Astrocyte of the spinal cord (primary cell): ENCODE measurements around the gene MMP28.

Experiments
- DNase-seq: peaks from one replicate; pipeline ENCODE4 v3.0.0; 2011; ENCODE audit warnings: low read depth, low spot score
- H3K4me3 ChIP-seq: 2 replicates; pipeline ENCODE4 v1.5.1; 2011; ENCODE audit warnings: low read depth, mild to moderate bottlenecking, low read length, moderate library complexity
- in situ Hi-C: cut with HindIII; loops from 2 replicates; pipeline ENCODE4 v1.10.0; 2017; ENCODE audit warnings: low sequenced_read_pairs
- TF ChIP-seq, protein P1 (sequence below): IDR thresholded peaks from 2 replicates; pipeline ENCODE4 v1.5.1; 2012; ENCODE audit warnings: low read depth, mild to moderate bottlenecking, low read length, inconsistent platforms

The MMP28 gene

DNA sequence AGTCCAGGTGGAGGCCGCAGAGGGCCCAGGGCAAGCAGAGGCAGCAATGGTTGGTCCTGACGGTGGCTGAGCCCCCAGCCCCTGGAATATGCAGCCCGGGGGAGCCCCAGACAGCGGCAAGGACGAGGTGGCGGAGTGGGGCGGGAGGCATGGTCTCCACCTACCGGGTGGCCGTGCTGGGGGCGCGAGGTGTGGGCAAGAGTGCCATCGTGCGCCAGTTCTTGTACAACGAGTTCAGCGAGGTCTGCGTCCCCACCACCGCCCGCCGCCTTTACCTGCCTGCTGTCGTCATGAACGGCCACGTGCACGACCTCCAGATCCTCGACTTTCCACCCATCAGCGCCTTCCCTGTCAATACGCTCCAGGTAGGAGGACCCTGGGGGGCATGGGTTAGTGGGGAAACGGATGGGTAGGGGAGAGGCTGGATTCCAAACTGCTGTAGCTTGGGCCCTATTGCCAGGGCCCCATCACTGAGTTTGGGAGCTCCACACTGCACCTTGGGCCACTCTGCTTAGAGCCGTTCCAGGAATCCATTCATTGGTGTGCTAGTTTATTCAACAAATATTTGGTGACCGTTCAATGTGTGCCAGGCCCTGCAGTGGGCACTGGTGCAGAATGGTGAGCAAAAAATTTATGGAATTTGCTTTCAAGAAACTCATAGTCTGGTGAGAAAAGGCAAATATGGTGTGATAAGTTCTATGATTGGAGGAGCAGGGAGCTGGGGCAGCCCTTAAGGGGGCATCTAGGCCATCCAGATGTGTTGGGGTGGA lies 60.2 kb downstream of the MMP28 start:
- no peak overlapping the region for H3K4me3 ChIP-seq
- TF ChIP-seq, protein P1, sequence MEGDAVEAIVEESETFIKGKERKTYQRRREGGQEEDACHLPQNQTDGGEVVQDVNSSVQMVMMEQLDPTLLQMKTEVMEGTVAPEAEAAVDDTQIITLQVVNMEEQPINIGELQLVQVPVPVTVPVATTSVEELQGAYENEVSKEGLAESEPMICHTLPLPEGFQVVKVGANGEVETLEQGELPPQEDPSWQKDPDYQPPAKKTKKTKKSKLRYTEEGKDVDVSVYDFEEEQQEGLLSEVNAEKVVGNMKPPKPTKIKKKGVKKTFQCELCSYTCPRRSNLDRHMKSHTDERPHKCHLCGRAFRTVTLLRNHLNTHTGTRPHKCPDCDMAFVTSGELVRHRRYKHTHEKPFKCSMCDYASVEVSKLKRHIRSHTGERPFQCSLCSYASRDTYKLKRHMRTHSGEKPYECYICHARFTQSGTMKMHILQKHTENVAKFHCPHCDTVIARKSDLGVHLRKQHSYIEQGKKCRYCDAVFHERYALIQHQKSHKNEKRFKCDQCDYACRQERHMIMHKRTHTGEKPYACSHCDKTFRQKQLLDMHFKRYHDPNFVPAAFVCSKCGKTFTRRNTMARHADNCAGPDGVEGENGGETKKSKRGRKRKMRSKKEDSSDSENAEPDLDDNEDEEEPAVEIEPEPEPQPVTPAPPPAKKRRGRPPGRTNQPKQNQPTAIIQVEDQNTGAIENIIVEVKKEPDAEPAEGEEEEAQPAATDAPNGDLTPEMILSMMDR, result no peak
- no peak for DNase-seq
- in situ Hi-C loops, result no loop called here

DNA sequence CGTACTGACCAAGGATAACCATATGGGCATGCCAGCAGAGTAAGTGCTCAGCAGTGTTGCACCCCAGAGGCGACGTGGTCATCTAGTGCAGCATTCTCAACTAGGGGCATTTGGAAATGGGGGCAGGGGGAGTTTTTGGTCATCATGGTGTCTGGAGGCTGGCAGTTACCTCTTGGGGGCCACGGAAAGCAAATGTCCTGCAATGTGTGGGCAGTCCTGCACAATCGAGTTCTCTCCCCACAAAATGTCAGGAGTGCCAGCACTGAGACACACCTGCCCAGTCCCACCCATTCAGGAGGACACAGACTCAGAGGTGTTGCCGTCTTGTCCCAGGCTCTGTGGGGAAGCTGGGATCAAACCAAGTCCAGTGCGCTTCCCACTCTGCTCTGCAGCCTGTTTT lies 61.0 kb downstream of the MMP28 start:
- in situ Hi-C loops, result no loop called here
- TF ChIP-seq, protein P1, result no peak
- H3K4me3 ChIP-seq, result no peak overlapping the region
- no peak for DNase-seq

DNA sequence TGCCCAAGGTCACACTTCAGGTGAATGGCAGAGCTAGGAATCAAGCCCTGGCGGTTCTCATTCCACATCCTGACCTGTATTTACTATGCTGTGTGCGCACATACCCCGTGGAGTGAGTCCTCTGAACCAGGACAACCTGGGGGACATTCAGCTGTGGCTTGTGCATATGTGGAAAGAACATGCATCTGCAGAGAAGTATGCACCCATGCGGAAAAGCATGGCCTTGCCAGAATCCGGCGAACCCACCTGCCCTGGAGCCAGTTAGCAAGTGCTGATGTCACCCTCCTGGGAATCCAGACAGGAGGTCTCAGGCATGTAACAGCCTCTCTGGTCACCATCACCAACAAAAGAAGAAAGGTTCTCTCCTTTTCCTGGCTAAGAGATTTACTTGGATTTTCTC lies 62.1 kb downstream of the MMP28 start:
- TF ChIP-seq, protein P1, result no peak

DNA sequence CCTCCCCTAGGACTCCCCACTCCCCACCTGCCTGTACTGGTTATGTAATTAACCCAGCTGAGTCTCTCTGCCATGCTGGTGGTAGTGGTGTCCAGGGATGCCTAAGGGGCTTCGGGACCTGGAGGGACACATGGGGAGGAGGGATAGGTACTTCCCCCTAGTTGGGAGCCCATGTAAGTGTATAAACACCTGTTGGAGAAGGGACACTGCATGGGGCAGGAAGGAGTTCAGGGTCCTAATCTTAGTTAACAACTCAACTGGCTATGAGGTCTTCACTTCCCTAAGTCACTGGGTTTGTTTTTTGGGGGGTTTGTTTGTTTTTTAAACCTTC lies 62.7 kb downstream of the MMP28 start:
- peak overlapping the region; percentile 52 for H3K4me3 ChIP-seq
- DNase-seq, result no peak
- TF ChIP-seq, protein P1, result no peak
- in situ Hi-C loops, result no loop called here

More for the DNA sequence above, 62.1 kb downstream of the MMP28 start:
- no peak for DNase-seq
- H3K4me3 ChIP-seq, result no peak overlapping the region
- in situ Hi-C loops, result no loop called here

DNA sequence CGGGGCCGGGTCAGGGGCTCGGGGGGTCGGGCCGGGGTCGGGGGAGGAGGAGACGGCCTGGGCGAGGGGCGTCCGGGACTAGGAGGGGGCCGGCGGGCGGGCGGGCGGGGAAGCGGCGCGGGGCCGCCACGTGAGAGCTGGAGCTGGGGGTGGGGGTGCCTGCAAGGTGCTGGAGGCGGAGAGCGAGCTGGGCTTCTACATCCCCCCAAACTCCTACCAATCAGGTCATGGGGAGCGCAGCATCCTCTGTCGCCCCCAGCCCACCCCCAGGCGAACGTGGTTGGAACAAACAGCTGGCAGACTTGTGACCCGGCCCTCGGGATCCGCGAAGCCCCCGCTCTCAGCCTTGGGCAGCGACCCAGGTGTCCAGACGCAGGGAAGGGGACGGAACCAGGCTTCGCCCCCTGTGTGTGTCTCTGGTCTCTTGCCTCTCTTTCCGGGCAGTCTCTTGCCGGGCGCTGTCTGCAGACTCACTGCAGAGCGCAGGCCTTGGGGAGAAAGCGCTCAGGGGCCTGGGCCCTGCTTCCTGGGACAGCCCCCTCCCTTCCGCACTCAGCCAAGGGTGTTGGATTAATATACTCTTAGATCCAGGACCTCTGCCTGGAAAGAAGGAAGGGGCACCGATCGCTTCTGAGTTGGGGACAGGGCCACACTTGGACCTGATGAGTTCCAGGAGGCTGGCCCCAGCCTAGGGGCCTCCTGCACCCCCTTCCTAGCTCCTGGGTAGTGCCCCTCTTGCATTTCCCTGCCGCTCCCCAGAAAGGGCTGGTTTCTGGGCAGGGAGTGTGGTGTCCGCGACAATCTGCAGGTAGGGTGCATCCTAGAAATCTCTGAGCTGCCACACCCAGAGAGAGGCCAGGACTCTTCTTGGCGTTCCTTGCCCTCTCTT lies 63.3 kb downstream of the MMP28 start:
- TF ChIP-seq, protein P1, result no peak
- in situ Hi-C loops, result no loop called here
- H3K4me3 ChIP-seq, result peak overlapping the region; percentile 52
- no peak for DNase-seq

DNA sequence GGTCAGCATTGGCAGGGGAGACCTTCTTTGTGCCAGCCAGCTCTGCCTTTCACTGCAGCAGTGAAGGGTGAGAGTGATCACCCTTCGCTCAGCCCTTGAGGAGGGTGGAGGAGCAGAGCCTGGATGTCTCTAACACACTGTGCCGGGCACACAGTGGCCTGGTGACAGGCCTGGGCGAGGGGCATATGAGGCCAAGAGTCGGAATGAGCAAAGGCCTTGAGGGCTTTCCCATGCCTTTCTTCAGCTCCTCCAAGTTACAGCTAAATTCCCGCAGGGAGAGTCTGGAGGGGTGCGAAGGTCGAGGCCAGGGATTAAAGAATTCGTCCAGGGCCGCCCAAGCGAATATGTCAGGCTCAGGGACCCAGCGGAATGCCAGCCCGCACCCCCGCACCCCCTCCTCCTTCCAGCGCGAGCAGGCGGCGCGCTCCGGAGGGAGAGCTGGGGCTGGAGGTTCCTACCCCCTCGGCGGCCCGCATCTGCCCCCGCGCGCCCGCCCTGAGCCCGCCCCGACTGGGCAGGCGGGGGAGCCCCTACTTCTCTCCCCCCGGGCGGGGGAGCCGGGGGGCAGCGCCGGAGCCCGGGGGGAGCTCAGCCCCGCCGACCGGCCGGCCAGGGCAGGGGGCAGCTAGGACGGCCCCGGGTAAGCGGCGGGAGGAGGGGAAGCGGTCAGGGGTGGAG lies 64.1 kb downstream of the MMP28 start, which contains the start of gene RASL10B:
Gene RASL10B (plus strand): TSS at position 401 of the 678 bp plus-strand sequence. CDS start 3,546 bp downstream, outside the sequence.
- TF ChIP-seq, protein P1, result no peak
- DNase-seq, result peak; percentile 43
- peak within 1 kb of the TSS; percentile 52 for H3K4me3 ChIP-seq
- in situ Hi-C loops, result no loop called here
